HepG2 (cell line): ENCODE results near the gene SH3BP2. TPM values are rescaled to one million over a fixed set of nuclear protein-coding genes. Genes with fewer than 3 reads are reported as not detected.

Experiments
- CREB3 ChIP-seq: sonication (generic); formaldehyde crosslinking; IDR thresholded peaks from 2 replicates; pipeline ENCODE4 v1.5.0; 2020; ENCODE audit warnings: missing genetic modification reagents
- DBP ChIP-seq: sonication (generic); formaldehyde crosslinking; IDR thresholded peaks from 2 replicates; pipeline ENCODE4 v1.4.0; 2020; ENCODE audit warnings: missing genetic modification reagents; ENCODE audit errors: not compliant biosample characterization
- DMTF1 ChIP-seq: sonication (generic); formaldehyde crosslinking; IDR thresholded peaks from 2 replicates; pipeline ENCODE4 v1.4.0; 2020; ENCODE audit warnings: mild to moderate bottlenecking, missing genetic modification reagents
- HES4 ChIP-seq: sonication (generic); formaldehyde crosslinking; IDR thresholded peaks from 2 replicates; pipeline ENCODE4 v1.9.0; 2021; ENCODE audit warnings: mild to moderate bottlenecking, missing genetic modification reagents, borderline replicate concordance
- HNRNPK ChIP-seq: fragments of 200-400 bp; formaldehyde crosslinking; IDR thresholded peaks from 2 replicates; pipeline ENCODE4 v1.6.1; 2018; ENCODE audit warnings: low read length, low read depth, moderate library complexity, mild to moderate bottlenecking; ENCODE audit not compliant: poor library complexity, severe bottlenecking
- HOXA5 ChIP-seq: sonication (generic); formaldehyde crosslinking; IDR thresholded peaks from 2 replicates; pipeline ENCODE4 v1.4.0; 2020; ENCODE audit warnings: missing genetic modification reagents
- KDM2A ChIP-seq: sonication (generic); formaldehyde crosslinking; IDR thresholded peaks from 2 replicates; pipeline ENCODE4 v1.4.0; 2020; ENCODE audit warnings: low read depth, missing genetic modification reagents, borderline replicate concordance
- MTF1 ChIP-seq: sonication (generic); formaldehyde crosslinking; IDR thresholded peaks from 2 replicates; pipeline ENCODE4 v1.5.0; 2020; ENCODE audit warnings: missing genetic modification reagents
- NBN ChIP-seq: fragments of 450-650 bp; conservative IDR thresholded peaks from 2 replicates; pipeline ENCODE4 v1.6.1; 2017
- NPAS2 ChIP-seq: sonication (generic); formaldehyde crosslinking; IDR thresholded peaks from 2 replicates; pipeline ENCODE4 v1.8.0; 2022; ENCODE audit warnings: mild to moderate bottlenecking, missing genetic modification reagents, borderline replicate concordance
- NR2F2 ChIP-seq: IDR thresholded peaks from 2 replicates; pipeline ENCODE4 v1.6.1; 2012; ENCODE audit warnings: low read depth, inconsistent platforms, borderline replicate concordance
- PAX8 ChIP-seq: sonication (generic); formaldehyde crosslinking; IDR thresholded peaks from 2 replicates; pipeline ENCODE4 v1.8.0; 2022; ENCODE audit warnings: mild to moderate bottlenecking, missing genetic modification reagents, borderline replicate concordance
- PPARG ChIP-seq: conservative IDR thresholded peaks from 2 replicates; pipeline ENCODE4 v1.6.1; 2016; ENCODE audit warnings: missing biosample characterization, missing genetic modification reagents
- RFX1 ChIP-seq: fragments of 450-650 bp; IDR thresholded peaks from 2 replicates; pipeline ENCODE4 v1.6.1; 2017
- TBL1XR1 ChIP-seq: fragments of 150-350 bp; IDR thresholded peaks from 2 replicates; pipeline ENCODE4 v1.6.1; 2014; ENCODE audit warnings: borderline replicate concordance, low read length; ENCODE audit not compliant: partially characterized antibody
- TBP ChIP-seq: sonication (generic); formaldehyde crosslinking; IDR thresholded peaks from 2 replicates; pipeline ENCODE4 v1.5.0; 2020; ENCODE audit warnings: missing genetic modification reagents
- TMF1 ChIP-seq: sonication (generic); formaldehyde crosslinking; IDR thresholded peaks from 2 replicates; pipeline ENCODE4 v1.8.1; 2022; ENCODE audit warnings: low read depth, missing genetic modification reagents
- ZC3H13 ChIP-seq: sonication (generic); formaldehyde crosslinking; IDR thresholded peaks from 2 replicates; pipeline ENCODE4 v1.8.1; 2023; ENCODE audit warnings: mild to moderate bottlenecking, missing genetic modification reagents, moderate library complexity
- ZKSCAN1 ChIP-seq: fragments of 150-350 bp; IDR thresholded peaks from 2 replicates; pipeline ENCODE4 v1.6.1; 2014; ENCODE audit warnings: low read length
- ZNF512B ChIP-seq: sonication (generic); formaldehyde crosslinking; IDR thresholded peaks from 2 replicates; pipeline ENCODE4 v1.5.1; 2020; ENCODE audit warnings: missing genetic modification reagents, mild to moderate bottlenecking, borderline replicate concordance
- ZNF558 ChIP-seq: sonication (generic); formaldehyde crosslinking; IDR thresholded peaks from 2 replicates; pipeline ENCODE4 v1.9.0; 2022; ENCODE audit warnings: mild to moderate bottlenecking, missing genetic modification reagents, borderline replicate concordance
- ZNF572 ChIP-seq: sonication (generic); formaldehyde crosslinking; IDR thresholded peaks from 2 replicates; pipeline ENCODE4 v1.5.1; 2020; ENCODE audit warnings: mild to moderate bottlenecking, missing genetic modification reagents
- ZZZ3 ChIP-seq: sonication (generic); formaldehyde crosslinking; IDR thresholded peaks from 2 replicates; pipeline ENCODE4 v1.4.0; 2020; ENCODE audit warnings: missing genetic modification reagents, mild to moderate bottlenecking, borderline replicate concordance
- polyA plus RNA-seq, 8 experiments: library from polyadenylated mRNA; depleted of rRNA in 3 of 8; stranded (reverse) in 7 of 8; unstranded in 1 of 8; fragments of >200 nt; fragmentation: Illumina TruSeq in 4 of 8; extraction: Trizol in 4 of 8; gene quantifications; 2 replicates each; pipeline versions ENCODE4 v1.2.1 to v1.2.3, GENCODE V29; 2011 to 2016; ENCODE audit warnings: low read depth in 4 of 8, missing spikeins in 1 of 8, mixed read lengths in 1 of 8; ENCODE audit not compliant: insufficient read depth in 1 of 8
- total RNA-seq, 5 experiments: library from RNA; depleted of rRNA; stranded (reverse); fragments of >200 nt; fragmentation: Illumina TruSeq; extraction: Trizol; gene quantifications; 2 replicates each; pipeline ENCODE4 v1.2.3, GENCODE V29; 2016; ENCODE audit warnings: low read depth in 1 of 5

SH3BP2 gene
- total and polyA plus RNA-seq, 2 of the 13 experiments (the other 11 are each of a cell fraction or from before 2014, with no cell fraction given): 16.9 to 34.5 TPM

- TF ChIP-seq DMTF1 (CRISPR knock-in tag): no peak
- no peak for TF ChIP-seq NR2F2
- no peak for TF ChIP-seq PAX8 (CRISPR knock-in tag)
- TF ChIP-seq ZNF512B (CRISPR knock-in tag): no peak
- TF ChIP-seq RFX1: no peak
- TF ChIP-seq CREB3 (CRISPR knock-in tag): no peak
- no peak for TF ChIP-seq ZNF558
- no peak for TF ChIP-seq ZC3H13
- TF ChIP-seq TBP: no peak
- TF ChIP-seq DBP (CRISPR knock-in tag): no peak
- TF ChIP-seq ZZZ3: no peak
- TF ChIP-seq HOXA5 (CRISPR knock-in tag): peak; percentile 36; the same call in 1 of the 2 replicates
- no peak for TF ChIP-seq NBN
- no peak for TF ChIP-seq ZNF572 (CRISPR knock-in tag)
- TF ChIP-seq TBL1XR1: no peak
- TF ChIP-seq MTF1 (CRISPR knock-in tag): no peak
- no peak for TF ChIP-seq NPAS2 (CRISPR knock-in tag)
- no peak for TF ChIP-seq HNRNPK
- TF ChIP-seq TMF1: no peak
- TF ChIP-seq PPARG (CRISPR knock-in tag): peak; percentile 78
- TF ChIP-seq KDM2A (CRISPR knock-in tag): peak; percentile 69
- TF ChIP-seq HES4: no peak
- no peak for TF ChIP-seq ZKSCAN1
Measured at GRCh38 chr4:2800691-2801596, 8.1 kb downstream of the SH3BP2 start (continued).
